Measurements from ENCODE around the gene VPS50.

GRCh38 chr7:93375603-93376002, 143.4 kb downstream of the VPS50 start:
- TF ChIP-seq EZH2 (IDR thresholded peaks at IDR 0.05) (no peak), POLR2AphosphoS5 (IDR thresholded peaks at IDR 0.05; ENCODE audit: borderline replicate concordance, low read depth, low read length) (no peak), FOXP2 (optimal IDR thresholded peaks at IDR 0.05; ENCODE audit: control extremely low read depth, extremely low read length, insufficient read depth) (no peak)
